ENCODE measurements around the gene MRPS2. TPM values are rescaled to one million over a fixed set of nuclear protein-coding genes. Genes with fewer than 3 reads are reported as not detected.

The MRPS2 gene
- total RNA-seq, 1 experiment from 2014 or later = 77.6 TPM

- no peaks in the 10 kb centered on the region for H3K27me3 Mint-ChIP-seq (ENCODE audit: low read depth)
- no peak for ATAC-seq
- POLR2A ChIA-PET = no interaction called here
- peaks cover 12% of the 10 kb centered on the region; the same call in 1 of the 2 replicates for H3K4me1 Mint-ChIP-seq
- no peak for DNase-seq (ENCODE audit: low spot score)
- peaks cover 37% of the 10 kb centered on the region for H3K36me3 Mint-ChIP-seq
- TF ChIP-seq ZNF671 (CRISPR knock-in tag; IDR thresholded peaks at IDR 0.05) = no peak
- no peak for TF ChIP-seq NFATC4 (CRISPR knock-in tag; IDR thresholded peaks at IDR 0.05)
- TF ChIP-seq NFYB (CRISPR knock-in tag; conservative IDR thresholded peaks at IDR 0.05; ENCODE audit: low read depth) = no peak
- TF ChIP-seq ELF4 (CRISPR knock-in tag; IDR thresholded peaks at IDR 0.05; ENCODE audit: low read depth) = no peak
- TF ChIP-seq JAZF1 (CRISPR knock-in tag; IDR thresholded peaks at IDR 0.05) = no peak
- TF ChIP-seq NFE2L1 (CRISPR knock-in tag; IDR thresholded peaks at IDR 0.05) = no peak
- no peak for TF ChIP-seq ZNF121 (CRISPR knock-in tag; IDR thresholded peaks at IDR 0.05)
- TF ChIP-seq CREM (CRISPR knock-in tag; IDR thresholded peaks at IDR 0.05) = no peak
- TF ChIP-seq HMGA2 (CRISPR knock-in tag; IDR thresholded peaks at IDR 0.05) = no peak
- CTCF ChIA-PET = interaction anchor here (1.1 kb wide), 1 partner anchor 15 kb away, joined by 3 read pairs; no protein-coding TSS in a partner anchor
- no peak overlapping the region for H3K4me3 Mint-ChIP-seq
- no peak overlapping the region for H3K27ac Mint-ChIP-seq
- no peaks in the 10 kb centered on the region for H3K9me3 Mint-ChIP-seq
These were observed 14.0 kb upstream of the MRPS2 start for GRCh38 chr9:135486267-135487065.

GRCh38 chr9:135487281-135488012 is 13.0 kb upstream of the MRPS2 start:
- Mint-ChIP-seq H3K36me3 (peaks cover 37% of the 10 kb centered on the region), H3K27me3 (ENCODE audit: low read depth) (no peaks in the 10 kb centered on the region)
- no peak for ATAC-seq
- TF ChIP-seq ATF1 (CRISPR knock-in tag; IDR thresholded peaks at IDR 0.05) (no peak), MLX (CRISPR knock-in tag; IDR thresholded peaks at IDR 0.05) (no peak), ZNF396 (CRISPR knock-in tag; IDR thresholded peaks at IDR 0.05; ENCODE audit: borderline replicate concordance) (no peak), ZNF423 (CRISPR knock-in tag; IDR thresholded peaks at IDR 0.05) (no peak), ERG (CRISPR knock-in tag; IDR thresholded peaks at IDR 0.05) (no peak), PREB (CRISPR knock-in tag; IDR thresholded peaks at IDR 0.05; ENCODE audit: borderline replicate concordance) (no peak), FOXJ3 (CRISPR knock-in tag; IDR thresholded peaks at IDR 0.05; ENCODE audit: borderline replicate concordance) (no peak), GRHL2 (CRISPR knock-in tag; IDR thresholded peaks at IDR 0.05; ENCODE audit: insufficient replicate concordance, severe bottlenecking) (no peak), HMGXB4 (CRISPR knock-in tag; IDR thresholded peaks at IDR 0.05) (no peak), ARID4B (CRISPR knock-in tag; IDR thresholded peaks at IDR 0.05; ENCODE audit: borderline replicate concordance) (no peak), HMGA2 (CRISPR knock-in tag; IDR thresholded peaks at IDR 0.05) (no peak), ATF6 (CRISPR knock-in tag; IDR thresholded peaks at IDR 0.05) (no peak), JUN (CRISPR knock-in tag; IDR thresholded peaks at IDR 0.05) (no peak), KAT7 (CRISPR knock-in tag; IDR thresholded peaks at IDR 0.05; ENCODE audit: borderline replicate concordance) (no peak)

More at GRCh38 chr9:135487281-135488012, 13.0 kb upstream of the MRPS2 start:
- no peak overlapping the region for H3K27ac Mint-ChIP-seq
- H3K9me3 Mint-ChIP-seq = no peaks in the 10 kb centered on the region
- CTCF ChIA-PET = no interaction called here
- DNase-seq (ENCODE audit: low spot score) = no peak
- H3K4me3 Mint-ChIP-seq = no peak overlapping the region
- POLR2A ChIA-PET = no interaction called here
- H3K4me1 Mint-ChIP-seq = 0 out of 2 replicates have a peak, but pooled peaks cover 4% of the 10 kb centered on the region

Measured in WTC11 (cell line).